Mucosa of descending colon (tissue), 3 donors: ENCODE results near the gene ZSWIM2. TPM values are rescaled to one million over a fixed set of nuclear protein-coding genes. Genes with fewer than 3 reads are reported as not detected.

Source experiments
- ATAC-seq: fragments of 200-7000 bp; cut with Tn5 transposase; one replicate; pipeline ENCODE4 v1.9.1; 2020; ENCODE audit warnings: mild to moderate bottlenecking, moderate library complexity
- DNase-seq, 3 donors: peaks; one replicate each; pipeline ENCODE4 v3.0.0-alpha.2; 2020
- H3K36me3 ChIP-seq: fragments of 200-600 bp; one replicate; pipeline ENCODE4 v1.8.0; 2021; ENCODE audit warnings: low read depth, mild to moderate bottlenecking
- H3K4me1 ChIP-seq: fragments of 200-600 bp; one replicate; pipeline ENCODE4 v1.8.0; 2021; ENCODE audit warnings: low read depth, mild to moderate bottlenecking
- H3K4me3 ChIP-seq: fragments of 200-600 bp; one replicate; pipeline ENCODE4 v1.8.0; 2021; ENCODE audit warnings: mild to moderate bottlenecking
- H3K9me3 ChIP-seq: fragments of 200-600 bp; one replicate; pipeline ENCODE4 v1.8.0; 2021; ENCODE audit warnings: mild to moderate bottlenecking
- intact Hi-C, 2 donors: fragments of 100-400 bp; cut with DNase I in 1 of 2; cut with micrococcal nuclease in 1 of 2; formaldehyde crosslinking; loops; one replicate each; pipeline versions ENCODE4 v1.11.0 to v1.11.1; 2022; cut with DNase I, micrococcal nuclease
- total RNA-seq, 3 donors: library from RNA; stranded (reverse); fragmentation: NEBNext Ultra II Directional in 2 of 3; extraction: Animal tissue kit (Norgen Biotek cat#: 25700) in 2 of 3; gene quantifications; one replicate each; pipeline versions ENCODE4 v1.2.1 to v1.2.4, GENCODE V29; 2021 to 2023
- TF ChIP-seq, protein P1 (sequence below): fragments of 200-600 bp; IDR thresholded peaks from one replicate; pipeline ENCODE4 v1.8.0; 2022; ENCODE audit warnings: antibody characterized with exemption, mild to moderate bottlenecking
- donor health status: DM: no; HTN: no; CAD: no; lungs with moderate emphysema.
- donor health status: DM: no; HTN: no; CAD: no.
- donor health status: DM: no; HTN: yes; CAD: no.

The ZSWIM2 gene
- total RNA-seq, 3 donors from 2014 or later = not detected

DNA sequence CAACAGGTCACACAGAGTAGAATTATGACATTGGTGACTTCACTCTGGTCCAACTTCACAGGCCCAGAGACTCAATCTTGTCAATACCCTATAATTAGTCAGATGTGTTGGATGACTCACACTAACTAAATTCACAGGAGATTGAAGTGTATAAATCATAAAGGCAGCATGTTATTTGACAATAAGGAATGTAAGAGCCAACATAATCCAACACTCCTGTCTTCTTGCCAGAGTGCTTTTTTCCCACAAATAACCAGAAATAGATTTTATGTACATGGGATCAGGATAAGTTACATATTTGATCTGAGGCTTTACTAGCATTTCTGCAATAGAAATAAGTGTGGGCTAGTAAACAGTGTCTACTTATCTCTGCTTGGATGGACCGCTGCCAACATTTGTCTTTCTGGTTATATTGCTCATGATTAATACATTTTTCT, 42.2 kb upstream of the ZSWIM2 start:
- no peak for DNase-seq
- Histone ChIP-seq H3K4me3 (no peak overlapping the region), H3K36me3 (no peaks in the 10 kb centered on the region), H3K9me3 (no peaks in the 10 kb centered on the region), H3K4me1 (no peaks in the 10 kb centered on the region)
- TF ChIP-seq, protein P1, sequence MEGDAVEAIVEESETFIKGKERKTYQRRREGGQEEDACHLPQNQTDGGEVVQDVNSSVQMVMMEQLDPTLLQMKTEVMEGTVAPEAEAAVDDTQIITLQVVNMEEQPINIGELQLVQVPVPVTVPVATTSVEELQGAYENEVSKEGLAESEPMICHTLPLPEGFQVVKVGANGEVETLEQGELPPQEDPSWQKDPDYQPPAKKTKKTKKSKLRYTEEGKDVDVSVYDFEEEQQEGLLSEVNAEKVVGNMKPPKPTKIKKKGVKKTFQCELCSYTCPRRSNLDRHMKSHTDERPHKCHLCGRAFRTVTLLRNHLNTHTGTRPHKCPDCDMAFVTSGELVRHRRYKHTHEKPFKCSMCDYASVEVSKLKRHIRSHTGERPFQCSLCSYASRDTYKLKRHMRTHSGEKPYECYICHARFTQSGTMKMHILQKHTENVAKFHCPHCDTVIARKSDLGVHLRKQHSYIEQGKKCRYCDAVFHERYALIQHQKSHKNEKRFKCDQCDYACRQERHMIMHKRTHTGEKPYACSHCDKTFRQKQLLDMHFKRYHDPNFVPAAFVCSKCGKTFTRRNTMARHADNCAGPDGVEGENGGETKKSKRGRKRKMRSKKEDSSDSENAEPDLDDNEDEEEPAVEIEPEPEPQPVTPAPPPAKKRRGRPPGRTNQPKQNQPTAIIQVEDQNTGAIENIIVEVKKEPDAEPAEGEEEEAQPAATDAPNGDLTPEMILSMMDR = no peak
- intact Hi-C loops = no loop called here
- no peak for ATAC-seq

DNA sequence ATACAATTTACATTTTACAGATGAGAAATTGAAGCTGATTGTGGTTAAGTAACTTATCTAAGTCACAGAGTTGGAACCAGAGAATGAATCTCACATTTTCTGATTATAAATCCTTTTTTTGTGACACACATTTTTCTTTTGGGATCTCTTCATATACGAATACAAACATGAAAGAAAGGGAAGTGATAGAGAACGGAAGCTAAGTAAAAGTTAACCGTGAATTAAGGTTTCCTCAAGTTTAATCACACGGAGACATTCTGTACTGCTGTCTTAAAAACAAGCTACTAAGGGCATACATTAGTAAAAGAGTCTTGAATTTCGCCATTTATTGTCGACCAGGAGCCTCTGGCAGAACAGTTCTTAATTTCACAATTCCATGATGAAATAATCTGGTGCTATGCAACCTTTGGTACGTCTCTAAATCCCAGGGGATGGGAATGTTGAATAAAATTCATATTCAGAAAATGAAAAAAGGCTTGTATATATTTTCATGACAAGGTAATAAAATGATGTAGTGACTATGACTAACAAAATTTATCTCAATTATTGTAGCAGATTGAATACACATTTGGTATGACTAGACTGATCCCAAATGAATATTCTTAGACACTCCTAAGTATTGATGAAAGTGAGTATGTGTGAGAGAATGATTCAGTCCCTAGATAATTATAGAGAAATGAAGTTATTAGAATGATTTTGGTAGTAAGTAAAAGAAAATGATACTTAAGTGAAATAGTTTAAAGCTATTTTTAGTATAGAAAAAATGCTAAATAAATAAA, 40.3 kb upstream of the ZSWIM2 start:
- no peaks in the 10 kb centered on the region for H3K9me3 ChIP-seq
- intact Hi-C loops = no loop called here
- ATAC-seq (no peak), DNase-seq (no peak)
- H3K36me3 ChIP-seq = no peaks in the 10 kb centered on the region
- H3K4me1 ChIP-seq = no peaks in the 10 kb centered on the region
- H3K4me3 ChIP-seq = no peak overlapping the region
- TF ChIP-seq, protein P1 = no peak

DNA sequence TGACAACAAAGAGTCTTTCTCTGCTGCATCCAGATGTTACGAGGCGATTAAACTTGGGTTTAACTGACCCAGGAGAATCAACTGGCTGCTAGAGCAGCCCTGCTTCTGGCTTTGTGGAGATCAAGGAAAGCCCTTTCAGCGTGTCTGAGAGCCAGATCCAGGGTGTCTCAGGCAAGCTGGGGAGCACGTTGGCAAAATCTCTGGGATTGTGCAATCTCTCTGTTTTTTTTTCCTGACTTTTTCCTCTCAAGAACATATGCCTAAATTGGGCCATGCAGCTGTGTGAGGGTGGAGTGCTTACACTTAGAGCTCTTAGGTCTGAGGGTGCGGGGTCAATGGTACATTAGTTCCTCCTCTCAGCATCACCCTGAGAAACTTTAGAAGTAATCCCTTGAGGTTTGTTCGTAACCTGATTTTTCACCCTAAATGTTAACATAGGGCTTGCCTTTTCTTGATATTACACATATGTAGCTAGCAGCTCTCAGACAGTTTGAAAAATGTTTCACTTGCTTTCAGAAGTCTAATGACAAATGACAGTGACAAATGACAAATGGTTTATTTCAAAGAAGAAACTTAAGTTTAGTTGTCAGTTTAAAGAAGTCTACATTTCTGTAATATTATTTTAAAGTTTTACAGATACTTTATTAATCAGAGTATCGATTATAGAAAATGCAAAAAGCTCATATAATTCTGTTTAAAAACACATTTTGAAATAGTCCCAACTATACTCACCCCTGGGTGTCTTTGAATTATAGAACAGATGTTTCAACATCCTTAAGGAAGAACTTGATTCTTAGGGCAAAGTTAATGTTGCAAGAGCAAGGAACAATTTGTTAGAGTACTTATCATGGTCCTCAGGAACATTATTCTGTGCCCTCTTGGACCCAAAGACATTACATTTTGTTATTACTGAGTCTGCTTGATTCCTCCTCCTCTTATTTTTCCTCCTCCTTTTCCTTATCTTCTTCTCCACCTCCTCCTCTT, 38.4 kb upstream of the ZSWIM2 start:
- no peaks in the 10 kb centered on the region for H3K36me3 ChIP-seq
- DNase-seq (peak in 1 of 3 donors; percentile 12), ATAC-seq (no peak)
- H3K4me1 ChIP-seq = no peaks in the 10 kb centered on the region
- H3K9me3 ChIP-seq = no peaks in the 10 kb centered on the region
- H3K4me3 ChIP-seq = no peak overlapping the region
- intact Hi-C loops = no loop called here
- TF ChIP-seq, protein P1 = no peak

DNA sequence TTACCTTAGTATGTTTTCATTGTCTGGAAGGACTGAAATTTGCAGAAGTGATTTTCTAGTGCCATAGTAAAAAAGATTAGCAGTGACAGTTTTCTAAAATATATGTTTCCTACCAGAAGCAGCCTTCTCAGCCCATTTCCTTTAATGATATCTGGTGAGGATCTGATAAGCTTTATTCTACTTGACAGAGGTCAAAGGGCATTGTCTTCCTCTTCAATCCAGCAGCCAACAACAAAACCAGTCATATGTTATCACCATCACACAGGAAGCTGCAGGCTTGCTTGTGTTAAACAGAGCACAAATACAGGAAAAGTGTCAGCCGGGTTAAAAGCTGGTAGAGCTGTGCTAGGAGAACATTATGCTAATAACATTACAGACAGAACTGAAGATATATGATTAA, 35.6 kb upstream of the ZSWIM2 start:
- Histone ChIP-seq H3K36me3 (no peaks in the 10 kb centered on the region), H3K4me3 (no peak overlapping the region), H3K9me3 (no peaks in the 10 kb centered on the region), H3K4me1 (no peaks in the 10 kb centered on the region)
- DNase-seq (no peak), ATAC-seq (no peak)
- TF ChIP-seq, protein P1 = no peak
- intact Hi-C loops = no loop called here

DNA sequence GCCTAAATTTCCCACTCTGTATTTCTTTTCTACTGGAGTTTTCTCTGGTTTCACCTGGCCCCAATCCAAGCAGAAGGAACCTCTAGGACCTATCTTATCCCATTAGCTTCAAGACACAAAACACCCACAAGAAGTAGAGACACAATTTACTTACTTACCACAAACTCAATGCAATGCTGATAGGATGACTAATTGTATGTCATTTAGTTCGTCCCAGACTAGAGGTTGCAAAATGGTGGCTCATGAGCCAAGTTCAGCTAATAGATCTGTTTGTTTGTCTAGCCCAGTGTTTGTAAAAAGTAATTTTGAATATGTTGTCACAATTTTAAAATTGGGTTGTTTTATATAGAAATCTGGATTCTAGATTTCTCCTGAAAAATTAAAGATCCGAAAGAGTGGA, 34.7 kb upstream of the ZSWIM2 start:
- ATAC-seq (no peak), DNase-seq (no peak)
- intact Hi-C loops = no loop called here
- H3K36me3 ChIP-seq = no peaks in the 10 kb centered on the region
- no peaks in the 10 kb centered on the region for H3K9me3 ChIP-seq
- TF ChIP-seq, protein P1 = no peak
- H3K4me3 ChIP-seq = no peak overlapping the region
- no peaks in the 10 kb centered on the region for H3K4me1 ChIP-seq
